Dedifferentiated amniotic fluid mesenchymal stem cell (primary cell): ENCODE results near the gene ANXA11.

ENCODE experiments used
- DNase-seq: peaks from one replicate; pipeline ENCODE4 v3.0.0-alpha.2; 2016; ENCODE audit errors: extremely low spot score

Gene ANXA11

DNA sequence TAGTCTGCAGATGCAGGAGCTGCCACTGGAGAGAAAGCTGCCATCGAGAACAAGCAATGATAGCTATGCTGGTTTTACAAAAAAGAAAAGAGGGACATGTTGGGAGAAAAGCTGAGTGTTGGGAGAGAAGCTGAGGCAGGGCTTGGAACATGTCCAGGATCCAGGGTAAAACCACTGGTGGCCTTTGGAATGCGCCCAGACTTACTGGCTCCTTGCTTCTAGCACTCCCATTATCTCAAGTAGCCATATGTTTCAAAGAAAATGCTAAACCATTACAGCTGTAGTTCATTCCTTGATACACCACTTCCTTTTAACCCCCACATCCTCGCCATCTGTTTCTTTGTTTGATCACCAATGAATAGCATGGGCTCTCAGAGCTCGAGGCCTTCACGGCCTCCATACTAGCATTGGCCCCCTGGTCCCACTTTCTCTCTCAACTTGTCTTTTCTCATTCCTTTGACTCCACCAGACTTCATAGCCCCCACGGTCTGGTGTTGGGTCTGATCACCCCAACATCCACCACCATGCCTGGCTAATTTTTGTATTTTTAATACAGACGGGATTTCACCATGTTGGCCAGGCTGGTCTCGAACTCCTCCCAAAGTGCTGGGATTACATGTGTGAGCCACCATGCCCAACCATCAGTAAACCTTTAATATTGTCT is 96.6 kb downstream of the ANXA11 start:
- DNase-seq, result no peak

DNA sequence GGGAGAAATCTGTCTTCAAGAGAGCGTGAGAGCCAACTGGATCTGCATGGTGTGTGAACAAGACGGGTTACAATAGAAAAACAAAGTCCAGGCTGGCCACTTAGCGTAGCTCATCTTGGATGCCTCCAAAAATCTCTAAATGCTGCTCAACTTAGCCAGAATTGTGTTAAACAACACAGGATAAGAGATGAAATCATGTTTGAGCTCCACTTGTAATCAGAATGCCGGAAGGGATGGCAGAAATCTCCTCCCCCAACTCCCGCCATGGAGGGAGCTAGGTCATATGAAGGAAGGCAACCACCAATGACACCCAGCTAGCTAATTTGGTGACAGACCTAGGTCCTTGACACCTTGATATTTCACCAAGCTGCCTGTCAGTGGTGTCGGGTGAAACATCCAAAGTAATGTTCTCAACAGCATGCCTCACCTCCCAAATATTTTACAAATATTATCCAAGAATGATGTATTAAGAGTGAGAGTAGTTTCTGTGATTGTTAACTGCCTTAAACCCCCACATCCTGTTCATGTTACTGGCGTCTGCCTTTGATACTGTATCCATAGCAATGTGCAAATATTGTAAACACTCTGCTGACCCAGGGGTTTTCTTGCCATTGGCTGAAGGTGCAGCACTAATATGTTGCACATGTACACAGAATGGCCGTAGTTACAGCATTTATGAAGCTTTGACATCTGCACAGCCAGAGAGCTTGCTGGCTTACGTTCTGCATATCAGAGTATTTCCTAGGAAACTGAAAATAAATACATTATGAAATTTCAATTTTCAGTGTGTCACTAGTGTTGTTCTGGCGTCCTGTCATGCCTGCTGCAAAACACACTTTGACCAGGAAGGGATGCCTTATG is 101.0 kb downstream of the ANXA11 start:
- peak; percentile 82 for DNase-seq
